Liver (tissue), 9 donors: ENCODE measurements around the gene MRPL55. TPM values are rescaled to one million over a fixed set of nuclear protein-coding genes. Genes with fewer than 3 reads are reported as not detected.

Experiments
- DNase-seq: peaks from one replicate; pipeline ENCODE4 v3.0.0-alpha.2; 2017; ENCODE audit warnings: low spot score
- H3K27ac ChIP-seq, 2 donors: one replicate each; pipeline ENCODE4 v1.7.0; 2013; ENCODE audit warnings: inconsistent platforms in 2 of 2, low read length in 2 of 2, control low read depth in 1 of 2, low read depth in 1 of 2, mild to moderate bottlenecking in 1 of 2
- H3K27me3 ChIP-seq, 4 donors: one replicate each; pipeline versions ENCODE4 v1.6.1 to v1.7.0; 2013; ENCODE audit warnings: low read length in 3 of 4, inconsistent platforms in 1 of 4, mild to moderate bottlenecking in 1 of 4, moderate library complexity in 1 of 4; ENCODE audit not compliant: control insufficient read depth in 4 of 4, insufficient read depth in 4 of 4
- H3K36me3 ChIP-seq, 4 donors: one replicate each; pipeline versions ENCODE4 v1.6.1 to v1.7.0; 2013; ENCODE audit warnings: low read length in 3 of 4, mild to moderate bottlenecking in 3 of 4, low read depth in 1 of 4, moderate library complexity in 1 of 4; ENCODE audit not compliant: control insufficient read depth in 4 of 4, insufficient read depth in 3 of 4
- H3K4me1 ChIP-seq, 4 donors: one replicate each; pipeline versions ENCODE4 v1.6.1 to v1.7.0; 2013; ENCODE audit warnings: low read length in 3 of 4, mild to moderate bottlenecking in 3 of 4, moderate library complexity in 1 of 4; ENCODE audit not compliant: control insufficient read depth in 4 of 4, insufficient read depth in 4 of 4
- H3K4me3 ChIP-seq, 3 donors: one replicate each; pipeline versions ENCODE4 v1.6.1 to v1.7.0; 2013; ENCODE audit warnings: low read length in 3 of 3, control low read depth in 1 of 3, low read depth in 1 of 3, mild to moderate bottlenecking in 1 of 3
- H3K9ac ChIP-seq, 2 donors: one replicate each; pipeline ENCODE4 v1.7.0; 2013; ENCODE audit warnings: low read length in 2 of 2, mild to moderate bottlenecking in 2 of 2, moderate library complexity in 2 of 2, control low read depth in 1 of 2, low read depth in 1 of 2
- H3K9me3 ChIP-seq, 4 donors: one replicate each; pipeline versions ENCODE4 v1.6.1 to v1.7.0; 2013; ENCODE audit warnings: low read length in 3 of 4; ENCODE audit not compliant: control insufficient read depth in 4 of 4
- ATF3 ChIP-seq: IDR thresholded peaks from 2 replicates; pipeline ENCODE4 v1.6.1; 2016; ENCODE audit warnings: antibody characterized with exemption
- EGR1 ChIP-seq, 2 donors: IDR thresholded peaks; 2 replicates each; pipeline ENCODE4 v1.6.1; 2016 to 2018; ENCODE audit warnings: antibody characterized with exemption in 2 of 2, low read depth in 2 of 2
- FOXA1 ChIP-seq: IDR thresholded peaks from 2 replicates; pipeline ENCODE4 v1.6.1; 2016; ENCODE audit warnings: antibody characterized with exemption
- FOXA2 ChIP-seq: IDR thresholded peaks from 2 replicates; pipeline ENCODE4 v1.6.1; 2016; ENCODE audit warnings: antibody characterized with exemption
- GABPA ChIP-seq, 2 donors: IDR thresholded peaks in 1 of 2; conservative IDR thresholded peaks in 1 of 2; 2 replicates each; pipeline ENCODE4 v1.6.1; 2016; ENCODE audit warnings: antibody characterized with exemption in 2 of 2, mild to moderate bottlenecking in 1 of 2, moderate library complexity in 1 of 2
- HNF4A ChIP-seq, 2 donors: conservative IDR thresholded peaks; 2 replicates each; pipeline ENCODE4 v1.6.1; 2016; ENCODE audit warnings: antibody characterized with exemption in 2 of 2, mild to moderate bottlenecking in 2 of 2
- HNF4G ChIP-seq: IDR thresholded peaks from 2 replicates; pipeline ENCODE4 v1.6.1; 2016; ENCODE audit warnings: antibody characterized with exemption
- JUND ChIP-seq, 2 donors: IDR thresholded peaks; 2 replicates each; pipeline ENCODE4 v1.6.1; 2016; ENCODE audit warnings: antibody characterized with exemption in 2 of 2
- MAX ChIP-seq: IDR thresholded peaks from 2 replicates; pipeline ENCODE4 v1.6.1; 2016; ENCODE audit warnings: antibody characterized with exemption
- NR2F2 ChIP-seq: IDR thresholded peaks from 2 replicates; pipeline ENCODE4 v1.6.1; 2016; ENCODE audit warnings: antibody characterized with exemption
- RAD21 ChIP-seq, 2 donors: IDR thresholded peaks; 2 replicates each; pipeline ENCODE4 v1.6.1; 2016; ENCODE audit warnings: antibody characterized with exemption in 2 of 2, mild to moderate bottlenecking in 2 of 2
- REST ChIP-seq: IDR thresholded peaks from 2 replicates; pipeline ENCODE4 v1.6.1; 2016; ENCODE audit warnings: antibody characterized with exemption, mild to moderate bottlenecking
- RXRA ChIP-seq, 2 donors: IDR thresholded peaks; 2 replicates each; pipeline ENCODE4 v1.6.1; 2017 to 2018; ENCODE audit warnings: antibody characterized with exemption in 2 of 2, mild to moderate bottlenecking in 1 of 2
- SP1 ChIP-seq: IDR thresholded peaks from 2 replicates; pipeline ENCODE4 v1.6.1; 2018; ENCODE audit warnings: antibody characterized with exemption, mild to moderate bottlenecking
- TAF1 ChIP-seq: conservative IDR thresholded peaks from 2 replicates; pipeline ENCODE4 v1.6.1; 2016; ENCODE audit warnings: antibody characterized with exemption, mild to moderate bottlenecking
- YY1 ChIP-seq: IDR thresholded peaks from 2 replicates; pipeline ENCODE4 v1.6.1; 2016; ENCODE audit warnings: antibody characterized with exemption, mild to moderate bottlenecking
- WGBS: extraction: QIAGEN DNeasy Blood & Tissue Kit; methylation state at CpG from one replicate; pipeline ENCODE4 v1.1.7; 2013; 5-methylcytosine and 5-hydroxymethylcytosine counted together
- polyA plus RNA-seq, 2 donors: library from polyadenylated mRNA; stranded (reverse) in 1 of 2; unstranded in 1 of 2; fragments of 200-250 nt in 1 of 2; fragments of >200 nt in 1 of 2; fragmentation: Nextera tagmentation in 1 of 2; extraction: Ambion mirVana in 1 of 2; gene quantifications; one replicate each; pipeline versions ENCODE4 v1.2.1 to v1.2.3, GENCODE V29; 2013 to 2015
- total RNA-seq, 2 donors: library from RNA; depleted of rRNA; stranded (reverse); fragments of >200 nt; gene quantifications; one replicate each; pipeline ENCODE4 v1.2.3, GENCODE V29; 2014
- TF ChIP-seq, protein P1 (sequence below): fragments of 150-350 bp; IDR thresholded peaks from 2 replicates; pipeline ENCODE4 v1.5.1; 2017; ENCODE audit warnings: improper control_type of control experiment, low read depth, low read length; ENCODE audit not compliant: missing input control
- TF ChIP-seq, protein P2 (sequence below): IDR thresholded peaks from 2 replicates; pipeline ENCODE4 v1.6.1; 2016; ENCODE audit warnings: antibody characterized with exemption
- donor health status: healthy.
- donor health status: healthy.
- donor health status: healthy.
- donor health status: healthy.
- donor health status: healthy.

MRPL55 gene
- total and polyA plus RNA-seq, 4 donors: 38.9 to 119 (median 62.0) TPM

GRCh38 chr1:228095938-228096337 is 13.2 kb downstream of the MRPL55 start:
- 95% methylated on average over 8 of the region's 8 CpGs for WGBS
- H3K9ac ChIP-seq: no peak overlapping the region
- no peaks in the 10 kb centered on the region for H3K27me3 ChIP-seq
- H3K4me1 ChIP-seq: peaks cover 2 to 25% (median 9%) of the 10 kb centered on the region in 4 donors
- H3K36me3 ChIP-seq: peaks cover 11 to 34% (median 24%) of the 10 kb centered on the region in 4 donors
- DNase-seq: no peak
- no peak overlapping the region for H3K27ac ChIP-seq
- TF ChIP-seq EGR1 (IDR thresholded peaks at IDR 0.05; ENCODE audit: low read depth in 2 of 2) (no peak), GABPA (IDR thresholded peaks at IDR 0.05 in 1 of 2, conservative IDR thresholded peaks at IDR 0.05 in 1 of 2) (no peak), HNF4A (conservative IDR thresholded peaks at IDR 0.05) (no peak), RXRA (IDR thresholded peaks at IDR 0.05) (no peak), FOXA2 (no peak), ATF3 (no peak), SP1 (no peak), RAD21 (IDR thresholded peaks at IDR 0.05) (no peak), NR2F2 (no peak), HNF4G (no peak), MAX (no peak), FOXA1 (no peak), REST (no peak)
- H3K9me3 ChIP-seq: peaks cover 0 to 12% (median 7%) of the 10 kb centered on the region in 4 donors
- H3K4me3 ChIP-seq: no peak overlapping the region

GRCh38 chr1:228095161-228095560 is 13.9 kb downstream of the MRPL55 start:
- no peak for DNase-seq
- peaks cover 0 to 12% (median 7%) of the 10 kb centered on the region in 4 donors for H3K9me3 ChIP-seq
- H3K27me3 ChIP-seq: no peaks in the 10 kb centered on the region
- peaks cover 9 to 34% (median 23%) of the 10 kb centered on the region in 4 donors for H3K36me3 ChIP-seq
- TF ChIP-seq GABPA (IDR thresholded peaks at IDR 0.05 in 1 of 2, conservative IDR thresholded peaks at IDR 0.05 in 1 of 2) (no peak), TAF1 (no peak), FOXA2 (no peak), MAX (no peak), FOXA1 (no peak), ATF3 (no peak), HNF4G (no peak), HNF4A (conservative IDR thresholded peaks at IDR 0.05) (no peak), YY1 (no peak), NR2F2 (no peak), RAD21 (IDR thresholded peaks at IDR 0.05) (no peak), REST (no peak), EGR1 (IDR thresholded peaks at IDR 0.05; ENCODE audit: low read depth in 2 of 2) (no peak), RXRA (IDR thresholded peaks at IDR 0.05) (no peak), SP1 (no peak), JUND (IDR thresholded peaks at IDR 0.05) (no peak)
- TF ChIP-seq, protein P1, sequence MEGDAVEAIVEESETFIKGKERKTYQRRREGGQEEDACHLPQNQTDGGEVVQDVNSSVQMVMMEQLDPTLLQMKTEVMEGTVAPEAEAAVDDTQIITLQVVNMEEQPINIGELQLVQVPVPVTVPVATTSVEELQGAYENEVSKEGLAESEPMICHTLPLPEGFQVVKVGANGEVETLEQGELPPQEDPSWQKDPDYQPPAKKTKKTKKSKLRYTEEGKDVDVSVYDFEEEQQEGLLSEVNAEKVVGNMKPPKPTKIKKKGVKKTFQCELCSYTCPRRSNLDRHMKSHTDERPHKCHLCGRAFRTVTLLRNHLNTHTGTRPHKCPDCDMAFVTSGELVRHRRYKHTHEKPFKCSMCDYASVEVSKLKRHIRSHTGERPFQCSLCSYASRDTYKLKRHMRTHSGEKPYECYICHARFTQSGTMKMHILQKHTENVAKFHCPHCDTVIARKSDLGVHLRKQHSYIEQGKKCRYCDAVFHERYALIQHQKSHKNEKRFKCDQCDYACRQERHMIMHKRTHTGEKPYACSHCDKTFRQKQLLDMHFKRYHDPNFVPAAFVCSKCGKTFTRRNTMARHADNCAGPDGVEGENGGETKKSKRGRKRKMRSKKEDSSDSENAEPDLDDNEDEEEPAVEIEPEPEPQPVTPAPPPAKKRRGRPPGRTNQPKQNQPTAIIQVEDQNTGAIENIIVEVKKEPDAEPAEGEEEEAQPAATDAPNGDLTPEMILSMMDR: no peak
- TF ChIP-seq, protein P2, sequence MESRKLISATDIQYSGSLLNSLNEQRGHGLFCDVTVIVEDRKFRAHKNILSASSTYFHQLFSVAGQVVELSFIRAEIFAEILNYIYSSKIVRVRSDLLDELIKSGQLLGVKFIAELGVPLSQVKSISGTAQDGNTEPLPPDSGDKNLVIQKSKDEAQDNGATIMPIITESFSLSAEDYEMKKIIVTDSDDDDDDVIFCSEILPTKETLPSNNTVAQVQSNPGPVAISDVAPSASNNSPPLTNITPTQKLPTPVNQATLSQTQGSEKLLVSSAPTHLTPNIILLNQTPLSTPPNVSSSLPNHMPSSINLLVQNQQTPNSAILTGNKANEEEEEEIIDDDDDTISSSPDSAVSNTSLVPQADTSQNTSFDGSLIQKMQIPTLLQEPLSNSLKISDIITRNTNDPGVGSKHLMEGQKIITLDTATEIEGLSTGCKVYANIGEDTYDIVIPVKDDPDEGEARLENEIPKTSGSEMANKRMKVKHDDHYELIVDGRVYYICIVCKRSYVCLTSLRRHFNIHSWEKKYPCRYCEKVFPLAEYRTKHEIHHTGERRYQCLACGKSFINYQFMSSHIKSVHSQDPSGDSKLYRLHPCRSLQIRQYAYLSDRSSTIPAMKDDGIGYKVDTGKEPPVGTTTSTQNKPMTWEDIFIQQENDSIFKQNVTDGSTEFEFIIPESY: no peak
- H3K9ac ChIP-seq: no peak overlapping the region
- no peak overlapping the region for H3K27ac ChIP-seq
- 98% methylated on average over 4 of the region's 4 CpGs for WGBS
- no peak overlapping the region for H3K4me3 ChIP-seq
- peaks cover 5 to 29% (median 14%) of the 10 kb centered on the region in 4 donors for H3K4me1 ChIP-seq
